HepG2 (cell line): ENCODE measurements around the gene ZNF514. TPM values are rescaled to one million over a fixed set of nuclear protein-coding genes. Genes with fewer than 3 reads are reported as not detected.

Experiments used
- CAMTA2 ChIP-seq: sonication (generic); formaldehyde crosslinking; IDR thresholded peaks from 2 replicates; pipeline ENCODE4 v1.4.0; 2020; ENCODE audit warnings: mild to moderate bottlenecking, missing genetic modification reagents, borderline replicate concordance
- ETV6 ChIP-seq: sonication (generic); formaldehyde crosslinking; conservative IDR thresholded peaks from 2 replicates; pipeline ENCODE4 v1.4.0; 2020; ENCODE audit warnings: missing genetic modification reagents
- FOXC1 ChIP-seq: sonication (generic); formaldehyde crosslinking; IDR thresholded peaks from 2 replicates; pipeline ENCODE4 v1.8.0; 2022; ENCODE audit warnings: mild to moderate bottlenecking, missing genetic modification reagents, borderline replicate concordance
- HOXD1 ChIP-seq: sonication (generic); formaldehyde crosslinking; IDR thresholded peaks from 2 replicates; pipeline ENCODE4 v1.5.0; 2020; ENCODE audit warnings: missing genetic modification reagents
- KLF6 ChIP-seq: IDR thresholded peaks from 2 replicates; pipeline ENCODE4 v1.8.0; 2016; ENCODE audit warnings: missing biosample characterization, missing genetic modification reagents
- KMT2B ChIP-seq: IDR thresholded peaks from 2 replicates; pipeline ENCODE4 v1.6.1; 2016; ENCODE audit warnings: missing genetic modification reagents, missing compliant biosample characterization
- MBNL3 ChIP-seq: fragments of 250-450 bp; sonication (Bioruptor Pico); conservative IDR thresholded peaks from 2 replicates; pipeline ENCODE4 v1.8.0; 2022; ENCODE audit warnings: mild to moderate bottlenecking, inconsistent platforms
- MTF2 ChIP-seq: sonication (generic); formaldehyde crosslinking; IDR thresholded peaks from 2 replicates; pipeline ENCODE4 v1.5.0; 2020; ENCODE audit warnings: missing genetic modification reagents, borderline replicate concordance
- MXI1 ChIP-seq: IDR thresholded peaks from 3 replicates; pipeline ENCODE4 v1.6.1; 2012; ENCODE audit warnings: low read depth, low read length, inconsistent platforms, borderline replicate concordance
- NCOA2 ChIP-seq: sonication (generic); formaldehyde crosslinking; IDR thresholded peaks from 2 replicates; pipeline ENCODE4 v1.8.0; 2022; ENCODE audit warnings: inconsistent platforms
- NFYC ChIP-seq: IDR thresholded peaks from 2 replicates; pipeline ENCODE4 v1.6.1; 2016; ENCODE audit warnings: missing genetic modification reagents, missing compliant biosample characterization
- PHF21A ChIP-seq: sonication (generic); formaldehyde crosslinking; IDR thresholded peaks from 2 replicates; pipeline ENCODE4 v1.5.0; 2020; ENCODE audit warnings: mild to moderate bottlenecking, missing genetic modification reagents
- REXO4 ChIP-seq: sonication (generic); formaldehyde crosslinking; IDR thresholded peaks from 2 replicates; pipeline ENCODE4 v1.8.0; 2022; ENCODE audit warnings: missing genetic modification reagents, mild to moderate bottlenecking, borderline replicate concordance
- SMARCE1 ChIP-seq: fragments of 450-650 bp; IDR thresholded peaks from 2 replicates; pipeline ENCODE4 v1.6.1; 2017; ENCODE audit warnings: borderline replicate concordance
- ZNF276 ChIP-seq: sonication (generic); formaldehyde crosslinking; IDR thresholded peaks from 2 replicates; pipeline ENCODE4 v1.4.0; 2020; ENCODE audit warnings: mild to moderate bottlenecking, low read depth, missing genetic modification reagents
- ZNF3 ChIP-seq: IDR thresholded peaks from 2 replicates; pipeline ENCODE4 v1.7.0; 2017; ENCODE audit warnings: inconsistent platforms
- ZNF574 ChIP-seq: sonication (generic); formaldehyde crosslinking; IDR thresholded peaks from 2 replicates; pipeline ENCODE4 v1.4.0; 2020; ENCODE audit warnings: missing genetic modification reagents
- ZNF629 ChIP-seq: sonication (generic); formaldehyde crosslinking; conservative IDR thresholded peaks from 2 replicates; pipeline ENCODE4 v1.5.0; 2020; ENCODE audit warnings: missing genetic modification reagents
- ZNF687 ChIP-seq: sonication (generic); formaldehyde crosslinking; IDR thresholded peaks from 2 replicates; pipeline ENCODE4 v1.5.1; 2020; ENCODE audit warnings: mild to moderate bottlenecking, missing genetic modification reagents, moderate library complexity
- ZNF777 ChIP-seq: sonication (generic); formaldehyde crosslinking; IDR thresholded peaks from 2 replicates; pipeline ENCODE4 v1.4.0; 2020; ENCODE audit warnings: missing genetic modification reagents
- ZSCAN20 ChIP-seq: sonication (generic); formaldehyde crosslinking; IDR thresholded peaks from 2 replicates; pipeline ENCODE4 v1.4.0; 2020; ENCODE audit warnings: missing genetic modification reagents, mild to moderate bottlenecking, borderline replicate concordance
- ZSCAN21 ChIP-seq: sonication (generic); formaldehyde crosslinking; IDR thresholded peaks from 2 replicates; pipeline ENCODE4 v1.8.0; 2022; ENCODE audit warnings: mild to moderate bottlenecking, missing genetic modification reagents, moderate library complexity, borderline replicate concordance
- polyA plus RNA-seq, 8 experiments: library from polyadenylated mRNA; depleted of rRNA in 3 of 8; stranded (reverse) in 7 of 8; unstranded in 1 of 8; fragments of >200 nt; fragmentation: Illumina TruSeq in 4 of 8; extraction: Trizol in 4 of 8; gene quantifications; 2 replicates each; pipeline versions ENCODE4 v1.2.1 to v1.2.3, GENCODE V29; 2011 to 2016; ENCODE audit warnings: low read depth in 4 of 8, missing spikeins in 1 of 8, mixed read lengths in 1 of 8; ENCODE audit not compliant: insufficient read depth in 1 of 8
- total RNA-seq, 5 experiments: library from RNA; depleted of rRNA; stranded (reverse); fragments of >200 nt; fragmentation: Illumina TruSeq; extraction: Trizol; gene quantifications; 2 replicates each; pipeline ENCODE4 v1.2.3, GENCODE V29; 2016; ENCODE audit warnings: low read depth in 1 of 5

The ZNF514 gene
- total and polyA plus RNA-seq, 2 of the 13 experiments (the other 11 are each of a cell fraction or from before 2014, with no cell fraction given) = 15.2 to 18.7 TPM

- TF ChIP-seq ZNF687 (CRISPR knock-in tag) = peak; percentile 99
- no peak; the same call in none of the 2 replicates for TF ChIP-seq NCOA2 (CRISPR knock-in tag)
- peak; percentile 32; the same call in 1 of the 2 replicates for TF ChIP-seq HOXD1 (CRISPR knock-in tag)
- peak; percentile 88; the same call in 1 of the 2 replicates for TF ChIP-seq FOXC1 (CRISPR knock-in tag)
- no peak; the same call in 1 of the 2 replicates for TF ChIP-seq MTF2
- peak; percentile 94 for TF ChIP-seq ETV6 (CRISPR knock-in tag)
- peak; percentile 97 for TF ChIP-seq ZNF574
- TF ChIP-seq NFYC (CRISPR knock-in tag) = peak; percentile 76
- no peak; the same call in 1 of the 2 replicates for TF ChIP-seq ZSCAN20
- 0 out of 2 replicates have a peak, but pooled peaks have one; percentile 36 for TF ChIP-seq CAMTA2
- TF ChIP-seq ZNF629 = no peak
- no peak for TF ChIP-seq MBNL3 (CRISPR knock-in tag)
- TF ChIP-seq ZNF3 (CRISPR knock-in tag) = no peak
- no peak for TF ChIP-seq REXO4
- no peak; the same call in 1 of the 2 replicates for TF ChIP-seq ZSCAN21 (CRISPR knock-in tag)
- peak; percentile 62 for TF ChIP-seq ZNF777 (CRISPR knock-in tag)
- peak; percentile 96 for TF ChIP-seq KMT2B (CRISPR knock-in tag)
- TF ChIP-seq KLF6 (CRISPR knock-in tag) = peak; percentile 94; the same call in 1 of the 2 replicates
- peak; percentile 93; the same call in 2 of the 3 replicates for TF ChIP-seq MXI1
- no peak for TF ChIP-seq ZNF276
- no peak for TF ChIP-seq SMARCE1
- TF ChIP-seq PHF21A = peak; percentile 87; the same call in 1 of the 2 replicates
Measured at GRCh38 chr2:95165371-95166064, 5.9 kb upstream of the ZNF514 start, which contains the start of gene ZNF2 (continued).
